SW480 (cell line): Measurements from ENCODE around the gene HSPB1.
"Not testable (repeated sequence)": the region's sequence is repeated elsewhere in the genome, so short reads cannot be mapped to it uniquely, and the experiment has no call there.

Source experiments
- DNase-seq: peaks from one replicate; pipeline ENCODE4 v3.0.0-alpha.2; 2016; ENCODE audit warnings: low spot score

The HSPB1 gene

GRCh38 chr7:76281706-76282343 lies 20.6 kb upstream of the HSPB1 start:
- DNase-seq, result no peak

GRCh38 chr7:76282344-76283253 lies 19.9 kb upstream of the HSPB1 start:
- no peak for DNase-seq

- DNase-seq, result no peak
Measured at GRCh38 chr7:76283254-76284159, 19.0 kb upstream of the HSPB1 start.

- DNase-seq, result no peak
Measured at GRCh38 chr7:76285604-76286374, 16.7 kb upstream of the HSPB1 start.

GRCh38 chr7:76286842-76287403 lies 15.6 kb upstream of the HSPB1 start:
- DNase-seq, result no peak

- not testable (repeated sequence) for DNase-seq
Measured at GRCh38 chr7:76290847-76291350, 11.6 kb upstream of the HSPB1 start.

- DNase-seq, result peak; percentile 97
Measured at GRCh38 chr7:76291351-76292212, 10.9 kb upstream of the HSPB1 start.

GRCh38 chr7:76292213-76292573 lies 10.3 kb upstream of the HSPB1 start:
- DNase-seq, result no peak

- not testable (repeated sequence) for DNase-seq
Measured at GRCh38 chr7:76292911-76293310, 9.6 kb upstream of the HSPB1 start.

- no peak for DNase-seq
Measured at GRCh38 chr7:76293407-76293901, 9.0 kb upstream of the HSPB1 start.

GRCh38 chr7:76294344-76295024 lies 8.0 kb upstream of the HSPB1 start:
- DNase-seq, result peak; percentile 74

- peak; percentile 92 for DNase-seq
Measured at GRCh38 chr7:76296743-76297740, 5.4 kb upstream of the HSPB1 start.

GRCh38 chr7:76300166-76300731 lies 2.2 kb upstream of the HSPB1 start:
- peak; percentile 96 for DNase-seq

GRCh38 chr7:76301000-76301399 lies 1.5 kb upstream of the HSPB1 start:
- no peak for DNase-seq

- peak; percentile 98 for DNase-seq
Measured at GRCh38 chr7:76303202-76304147, 1.0 kb downstream of the HSPB1 start.

- no peak for DNase-seq
Measured at GRCh38 chr7:76304888-76305375, 2.5 kb downstream of the HSPB1 start.
